Measurements from ENCODE around the gene TRIM54. TPM values are rescaled to one million over a fixed set of nuclear protein-coding genes. Genes with fewer than 3 reads are reported as not detected.
"Not testable (repeated sequence)": the region's sequence is repeated elsewhere in the genome, so short reads cannot be mapped to it uniquely, and the experiment has no call there.

The TRIM54 gene
- total RNA-seq, 4 donors from 2014 or later, result not detected

DNA sequence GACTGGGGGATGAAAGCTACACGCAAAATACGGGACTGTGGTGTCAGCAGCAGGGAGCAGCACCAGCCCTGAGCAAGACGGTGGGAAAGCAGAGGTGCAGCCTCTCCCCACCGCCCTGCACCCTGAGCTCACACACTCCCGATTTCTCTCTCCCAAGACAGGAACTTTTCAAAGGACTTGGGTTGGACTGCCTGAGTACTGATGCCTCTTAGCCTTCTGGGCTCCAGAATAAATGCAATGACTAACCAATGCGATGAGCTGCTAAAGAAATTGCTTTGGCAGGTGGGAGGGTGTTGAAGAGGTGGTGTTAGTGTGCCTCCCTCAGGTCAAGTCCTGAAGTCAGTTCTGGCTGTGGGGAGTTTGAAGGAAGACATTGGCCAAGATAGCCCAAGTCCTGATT lies 9.6 kb downstream of the TRIM54 start:
- no peak for DNase-seq (ENCODE audit: low spot score in 2 of 2)
- H3K4me3 ChIP-seq (ENCODE audit: low read depth, poor library complexity, severe bottlenecking), result no peak overlapping the region
- intact Hi-C loops (cut with DNase I; ENCODE audit: low total_unique reads), result no loop called here
- TF ChIP-seq POLR2A (IDR thresholded peaks at IDR 0.05) (no peak), CTCF (IDR thresholded peaks at IDR 0.05) (no peak)
- 45 to 55% methylated on average over 6 of the region's 6 CpGs for WGBS, 2 donors

DNA sequence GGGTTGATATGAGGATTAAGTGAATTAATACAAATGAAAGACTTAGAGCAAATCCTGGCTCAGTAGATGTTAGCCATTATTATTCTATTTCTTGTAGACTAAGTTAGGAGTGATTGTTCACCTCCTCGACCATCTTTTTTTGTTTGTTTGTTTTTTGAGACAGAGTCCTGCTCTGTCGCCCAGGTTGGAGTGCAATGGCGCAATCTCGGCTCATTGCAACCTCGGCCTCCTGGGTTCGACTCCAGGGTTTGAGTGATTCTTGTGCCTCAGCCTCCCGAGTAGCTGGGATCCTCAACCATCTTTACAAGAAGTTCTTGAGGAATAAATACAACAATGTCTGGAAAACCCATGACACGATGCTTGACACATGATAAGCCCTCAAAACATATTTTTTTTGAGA lies 12.7 kb downstream of the TRIM54 start:
- no peak overlapping the region for H3K4me3 ChIP-seq (ENCODE audit: low read depth, poor library complexity, severe bottlenecking)
- DNase-seq (ENCODE audit: low spot score in 2 of 2), result no peak
- intact Hi-C loops (cut with DNase I; ENCODE audit: low total_unique reads), result no loop called here
- TF ChIP-seq CTCF (IDR thresholded peaks at IDR 0.05), result no peak
- TF ChIP-seq POLR2A (IDR thresholded peaks at IDR 0.05), result no peak
- WGBS, 2 donors, result 89 to 94% methylated on average over 8 of the region's 8 CpGs

- no peak for TF ChIP-seq CTCF (IDR thresholded peaks at IDR 0.05)
- no peak for TF ChIP-seq POLR2A (IDR thresholded peaks at IDR 0.05)
- WGBS, 2 donors, result 34 to 42% methylated on average over 4 of the region's 4 CpGs
- DNase-seq (ENCODE audit: low spot score in 2 of 2), result no peak
- H3K4me3 ChIP-seq (ENCODE audit: low read depth, poor library complexity, severe bottlenecking), result no peak overlapping the region
- intact Hi-C loops (cut with DNase I; ENCODE audit: low total_unique reads), result no loop called here
Observed at GRCh38 chr2:27296481-27296880, 14.3 kb downstream of the TRIM54 start.

DNA sequence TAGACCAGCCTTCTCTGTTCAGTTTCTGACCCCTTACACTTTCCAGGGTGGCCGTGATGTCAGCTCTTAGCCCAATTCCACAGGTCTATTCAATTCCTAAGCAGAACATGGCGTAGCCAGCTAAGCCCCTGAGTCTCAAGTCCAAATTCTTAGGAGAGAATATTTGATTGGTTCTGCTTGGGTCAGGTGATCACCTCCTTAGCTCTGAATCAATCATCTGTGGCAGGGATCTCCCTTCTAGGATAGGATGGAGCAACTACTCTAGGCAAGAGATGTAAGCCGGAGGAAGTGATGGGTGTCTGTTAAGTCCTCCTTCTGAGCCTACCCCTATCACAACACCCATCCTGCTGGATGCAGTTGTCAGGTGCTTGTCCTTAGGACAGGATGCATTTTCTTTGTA lies 15.0 kb downstream of the TRIM54 start:
- TF ChIP-seq POLR2A (IDR thresholded peaks at IDR 0.05), result no peak
- no peak for TF ChIP-seq CTCF (IDR thresholded peaks at IDR 0.05)
- H3K4me3 ChIP-seq (ENCODE audit: low read depth, poor library complexity, severe bottlenecking), result no peak overlapping the region
- no peak for DNase-seq (ENCODE audit: low spot score in 2 of 2)
- WGBS, 2 donors, result 84 to 94% methylated on average over 3 of the region's 3 CpGs
- intact Hi-C loops (cut with DNase I; ENCODE audit: low total_unique reads), result no loop called here

- WGBS, 2 donors, result 75 to 84% methylated on average over 18 of the region's 18 CpGs
- no peak overlapping the region for H3K4me3 ChIP-seq (ENCODE audit: low read depth, poor library complexity, severe bottlenecking)
- intact Hi-C loops (cut with DNase I; ENCODE audit: low total_unique reads), result no loop called here
- no peak for DNase-seq (ENCODE audit: low spot score in 2 of 2)
- TF ChIP-seq CTCF (IDR thresholded peaks at IDR 0.05) (no peak), POLR2A (IDR thresholded peaks at IDR 0.05) (no peak)
Observed at GRCh38 chr2:27298391-27299080, 16.3 kb downstream of the TRIM54 start.

DNA sequence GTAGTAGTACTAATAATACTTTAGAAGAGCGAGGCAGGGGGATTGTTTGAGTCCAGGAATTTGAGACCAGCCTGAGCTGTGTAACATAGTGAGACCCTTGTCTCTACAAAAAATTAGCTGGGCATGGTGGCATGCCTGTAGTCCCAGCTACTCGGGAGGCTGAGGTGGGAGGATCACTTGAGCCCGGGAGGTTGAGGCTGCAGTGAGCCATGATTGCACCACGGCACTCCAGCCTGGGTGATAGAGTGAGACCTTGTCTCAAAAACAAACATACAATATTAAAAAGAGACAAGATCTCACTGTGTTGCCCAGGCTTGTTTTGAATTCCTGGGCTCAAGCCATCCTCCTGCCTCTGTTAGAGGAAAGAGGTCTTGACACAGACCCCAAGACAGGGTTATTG lies 18.4 kb downstream of the TRIM54 start:
- DNase-seq (ENCODE audit: low spot score in 2 of 2); H3K4me3 ChIP-seq (ENCODE audit: low read depth, poor library complexity, severe bottlenecking); intact Hi-C loops (cut with DNase I; ENCODE audit: low total_unique reads): not testable (repeated sequence)
- 83 to 93% methylated on average over 4 of the region's 4 CpGs for WGBS, 2 donors

Data from lower leg skin (tissue), 4 donors.